HepG2 (cell line): ENCODE results near the gene HOXC5. TPM values are rescaled to one million over a fixed set of nuclear protein-coding genes. Genes with fewer than 3 reads are reported as not detected.

Experiments
- EHMT2 ChIP-seq: fragments of 200-600 bp; sonication (generic); IDR thresholded peaks from 2 replicates; pipeline ENCODE4 v1.7.0; 2017; ENCODE audit warnings: antibody characterized with exemption, low read depth, low read length, borderline replicate concordance
- polyA plus RNA-seq, 8 experiments: library from polyadenylated mRNA; depleted of rRNA in 3 of 8; stranded (reverse) in 7 of 8; unstranded in 1 of 8; fragments of >200 nt; fragmentation: Illumina TruSeq in 4 of 8; extraction: Trizol in 4 of 8; gene quantifications; 2 replicates each; pipeline versions ENCODE4 v1.2.1 to v1.2.3, GENCODE V29; 2011 to 2016; ENCODE audit warnings: low read depth in 4 of 8, missing spikeins in 1 of 8, mixed read lengths in 1 of 8; ENCODE audit not compliant: insufficient read depth in 1 of 8
- total RNA-seq, 5 experiments: library from RNA; depleted of rRNA; stranded (reverse); fragments of >200 nt; fragmentation: Illumina TruSeq; extraction: Trizol; gene quantifications; 2 replicates each; pipeline ENCODE4 v1.2.3, GENCODE V29; 2016; ENCODE audit warnings: low read depth in 1 of 5
- TF ChIP-seq, protein P1 (sequence below): sonication (generic); formaldehyde crosslinking; IDR thresholded peaks from 2 replicates; pipeline ENCODE4 v1.4.0; 2020; ENCODE audit warnings: missing genetic modification reagents, mild to moderate bottlenecking, borderline replicate concordance
- TF ChIP-seq, protein P2 (sequence below): sonication (generic); formaldehyde crosslinking; IDR thresholded peaks from 2 replicates; pipeline ENCODE4 v1.9.0; 2021; ENCODE audit warnings: missing genetic modification reagents, borderline replicate concordance
- TF ChIP-seq, protein P3 (sequence below): sonication (generic); formaldehyde crosslinking; IDR thresholded peaks from 2 replicates; pipeline ENCODE4 v1.4.0; 2020; ENCODE audit warnings: missing genetic modification reagents

Gene HOXC5
- total and polyA plus RNA-seq, 2 of the 13 experiments (the other 11 are each of a cell fraction or from before 2014, with no cell fraction given), result not detected

DNA sequence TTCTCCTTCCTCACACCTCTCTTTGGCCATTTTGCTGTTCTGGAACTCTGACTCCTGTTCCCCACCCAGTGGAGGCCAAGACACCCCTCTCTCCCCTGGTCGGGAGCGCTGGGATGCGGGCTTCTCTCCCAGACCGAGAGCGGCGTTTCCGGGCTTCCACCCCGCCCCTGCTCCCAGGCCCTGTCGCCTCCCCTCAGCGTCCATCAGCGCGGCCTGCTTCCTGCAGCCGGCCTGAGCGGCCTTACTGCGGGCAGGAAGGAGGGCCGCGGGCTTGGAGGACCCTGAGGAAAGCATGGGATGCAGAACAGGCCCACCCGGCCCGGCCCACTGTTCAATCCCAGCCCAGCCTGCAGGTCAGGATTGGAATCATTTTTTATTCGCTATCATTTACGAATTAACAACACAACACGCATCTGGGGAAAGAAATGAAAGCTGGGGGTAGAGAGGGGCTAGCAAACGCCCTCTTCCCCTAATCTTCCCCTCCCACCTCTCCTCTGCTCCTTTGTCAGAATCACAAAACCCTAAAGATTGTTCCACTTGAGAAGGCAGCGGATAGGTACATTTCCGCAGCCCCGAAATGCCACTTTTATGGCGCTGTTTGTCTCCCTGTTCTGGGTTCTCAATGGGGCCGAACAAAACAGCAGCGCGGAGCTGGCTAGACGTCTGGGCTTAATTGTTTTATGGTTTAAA, 27.9 kb upstream of the HOXC5 start (continued):
- TF ChIP-seq, protein P1, sequence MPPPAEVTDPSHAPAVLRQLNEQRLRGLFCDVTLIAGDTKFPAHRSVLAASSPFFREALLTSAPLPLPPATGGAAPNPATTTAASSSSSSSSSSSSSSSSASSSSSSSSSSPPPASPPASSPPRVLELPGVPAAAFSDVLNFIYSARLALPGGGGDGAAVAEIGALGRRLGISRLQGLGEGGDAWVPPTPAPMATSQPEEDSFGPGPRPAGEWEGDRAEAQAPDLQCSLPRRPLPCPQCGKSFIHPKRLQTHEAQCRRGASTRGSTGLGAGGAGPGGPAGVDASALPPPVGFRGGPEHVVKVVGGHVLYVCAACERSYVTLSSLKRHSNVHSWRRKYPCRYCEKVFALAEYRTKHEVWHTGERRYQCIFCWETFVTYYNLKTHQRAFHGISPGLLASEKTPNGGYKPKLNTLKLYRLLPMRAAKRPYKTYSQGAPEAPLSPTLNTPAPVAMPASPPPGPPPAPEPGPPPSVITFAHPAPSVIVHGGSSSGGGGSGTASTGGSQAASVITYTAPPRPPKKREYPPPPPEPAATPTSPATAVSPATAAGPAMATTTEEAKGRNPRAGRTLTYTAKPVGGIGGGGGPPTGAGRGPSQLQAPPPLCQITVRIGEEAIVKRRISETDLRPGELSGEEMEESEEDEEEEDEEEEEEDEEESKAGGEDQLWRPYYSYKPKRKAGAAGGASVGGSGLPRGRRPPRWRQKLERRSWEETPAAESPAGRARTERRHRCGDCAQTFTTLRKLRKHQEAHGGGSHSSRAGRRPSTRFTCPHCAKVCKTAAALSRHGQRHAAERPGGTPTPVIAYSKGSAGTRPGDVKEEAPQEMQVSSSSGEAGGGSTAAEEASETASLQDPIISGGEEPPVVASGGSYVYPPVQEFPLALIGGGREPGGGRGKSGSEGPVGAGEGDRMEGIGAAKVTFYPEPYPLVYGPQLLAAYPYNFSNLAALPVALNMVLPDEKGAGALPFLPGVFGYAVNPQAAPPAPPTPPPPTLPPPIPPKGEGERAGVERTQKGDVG (CRISPR knock-in tag), result no peak
- TF ChIP-seq, protein P2, sequence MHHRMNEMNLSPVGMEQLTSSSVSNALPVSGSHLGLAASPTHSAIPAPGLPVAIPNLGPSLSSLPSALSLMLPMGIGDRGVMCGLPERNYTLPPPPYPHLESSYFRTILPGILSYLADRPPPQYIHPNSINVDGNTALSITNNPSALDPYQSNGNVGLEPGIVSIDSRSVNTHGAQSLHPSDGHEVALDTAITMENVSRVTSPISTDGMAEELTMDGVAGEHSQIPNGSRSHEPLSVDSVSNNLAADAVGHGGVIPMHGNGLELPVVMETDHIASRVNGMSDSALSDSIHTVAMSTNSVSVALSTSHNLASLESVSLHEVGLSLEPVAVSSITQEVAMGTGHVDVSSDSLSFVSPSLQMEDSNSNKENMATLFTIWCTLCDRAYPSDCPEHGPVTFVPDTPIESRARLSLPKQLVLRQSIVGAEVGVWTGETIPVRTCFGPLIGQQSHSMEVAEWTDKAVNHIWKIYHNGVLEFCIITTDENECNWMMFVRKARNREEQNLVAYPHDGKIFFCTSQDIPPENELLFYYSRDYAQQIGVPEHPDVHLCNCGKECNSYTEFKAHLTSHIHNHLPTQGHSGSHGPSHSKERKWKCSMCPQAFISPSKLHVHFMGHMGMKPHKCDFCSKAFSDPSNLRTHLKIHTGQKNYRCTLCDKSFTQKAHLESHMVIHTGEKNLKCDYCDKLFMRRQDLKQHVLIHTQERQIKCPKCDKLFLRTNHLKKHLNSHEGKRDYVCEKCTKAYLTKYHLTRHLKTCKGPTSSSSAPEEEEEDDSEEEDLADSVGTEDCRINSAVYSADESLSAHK (CRISPR knock-in tag), result no peak
- TF ChIP-seq, protein P3, sequence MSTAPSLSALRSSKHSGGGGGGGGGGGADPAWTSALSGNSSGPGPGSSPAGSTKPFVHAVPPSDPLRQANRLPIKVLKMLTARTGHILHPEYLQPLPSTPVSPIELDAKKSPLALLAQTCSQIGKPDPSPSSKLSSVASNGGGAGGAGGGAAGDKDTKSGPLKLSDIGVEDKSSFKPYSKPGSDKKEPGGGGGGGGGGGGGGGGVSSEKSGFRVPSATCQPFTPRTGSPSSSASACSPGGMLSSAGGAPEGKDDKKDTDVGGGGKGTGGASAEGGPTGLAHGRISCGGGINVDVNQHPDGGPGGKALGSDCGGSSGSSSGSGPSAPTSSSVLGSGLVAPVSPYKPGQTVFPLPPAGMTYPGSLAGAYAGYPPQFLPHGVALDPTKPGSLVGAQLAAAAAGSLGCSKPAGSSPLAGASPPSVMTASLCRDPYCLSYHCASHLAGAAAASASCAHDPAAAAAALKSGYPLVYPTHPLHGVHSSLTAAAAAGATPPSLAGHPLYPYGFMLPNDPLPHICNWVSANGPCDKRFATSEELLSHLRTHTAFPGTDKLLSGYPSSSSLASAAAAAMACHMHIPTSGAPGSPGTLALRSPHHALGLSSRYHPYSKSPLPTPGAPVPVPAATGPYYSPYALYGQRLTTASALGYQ (CRISPR knock-in tag), result no peak
- TF ChIP-seq EHMT2, result no peak
